Measurements from ENCODE around the gene RAB20.
"Not testable (repeated sequence)": the region's sequence is repeated elsewhere in the genome, so short reads cannot be mapped to it uniquely, and the experiment has no call there.

The RAB20 gene

DNA sequence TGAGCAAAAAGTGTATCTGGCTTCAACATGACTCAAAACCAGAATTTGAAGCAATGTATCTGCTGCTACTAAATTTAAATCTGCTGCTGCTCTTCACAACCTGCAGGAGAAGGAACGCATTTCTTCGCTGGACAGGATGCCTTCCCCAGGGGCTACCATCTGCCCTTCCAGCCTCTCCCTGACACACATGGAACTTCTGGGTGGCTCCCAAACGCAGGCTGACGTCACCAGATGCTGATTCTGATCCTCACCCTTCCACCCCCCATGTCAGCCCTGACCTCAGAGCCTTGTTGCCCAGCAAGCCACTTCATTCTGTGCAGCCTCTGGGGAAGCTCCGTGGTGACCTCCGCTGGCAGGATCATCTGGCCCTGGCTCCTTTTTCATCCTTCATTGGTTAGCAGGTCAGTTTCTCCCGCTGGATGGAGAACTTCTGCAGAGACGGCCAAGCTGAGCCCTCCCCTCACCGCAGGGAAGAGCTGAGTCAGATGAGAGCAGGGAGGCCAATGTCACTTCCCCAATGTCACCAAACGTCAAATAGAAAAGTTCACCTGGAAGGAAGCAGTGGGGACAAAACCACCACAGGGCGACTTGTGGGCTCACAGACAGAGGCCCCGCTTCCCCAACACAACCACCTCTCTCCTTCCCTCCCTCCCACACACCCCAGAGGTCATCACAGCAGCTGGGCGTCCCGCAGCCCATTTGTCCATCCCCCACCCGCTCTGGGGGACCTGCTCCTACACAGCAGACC, 14.0 kb upstream of the RAB20 start:
- no peak for DNase-seq (ENCODE audit: low read depth)

DNA sequence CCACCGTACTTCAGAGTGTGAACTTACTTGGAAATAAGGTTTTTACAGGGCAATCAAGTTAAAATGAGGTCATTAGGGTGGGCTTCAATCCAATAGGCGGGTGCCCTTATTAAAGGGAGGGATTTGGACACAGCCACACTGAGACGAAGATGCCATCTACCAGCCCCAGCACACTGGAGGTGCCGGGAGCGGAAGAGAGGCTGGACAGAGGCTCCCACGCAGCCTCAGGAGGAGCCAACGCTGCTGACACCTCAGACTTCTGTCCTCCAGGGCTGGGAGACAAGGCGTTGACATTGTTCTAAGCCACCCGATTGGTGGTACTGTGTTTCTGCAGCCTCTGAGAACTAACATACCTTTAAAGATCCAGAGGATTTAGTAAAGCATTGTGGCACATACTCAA, 12.6 kb upstream of the RAB20 start:
- DNase-seq (ENCODE audit: low read depth) = no peak

DNA sequence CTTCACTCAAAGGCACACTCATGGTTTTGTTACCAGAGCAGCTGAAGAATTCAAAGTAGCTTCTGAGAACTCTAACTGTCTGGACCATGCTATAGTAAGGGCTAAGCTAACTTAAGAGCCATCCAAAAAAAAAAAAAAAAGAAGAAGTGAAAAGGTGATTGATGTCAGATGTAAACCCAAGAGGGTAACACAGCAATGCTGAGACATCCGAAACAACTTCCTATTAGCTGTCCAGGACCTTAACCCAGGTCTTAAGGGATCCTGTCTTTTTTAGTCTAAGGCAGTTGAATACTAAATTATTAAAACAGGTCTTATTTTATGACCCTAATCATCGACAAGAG, 11.2 kb upstream of the RAB20 start:
- no peak for DNase-seq (ENCODE audit: low read depth)

DNA sequence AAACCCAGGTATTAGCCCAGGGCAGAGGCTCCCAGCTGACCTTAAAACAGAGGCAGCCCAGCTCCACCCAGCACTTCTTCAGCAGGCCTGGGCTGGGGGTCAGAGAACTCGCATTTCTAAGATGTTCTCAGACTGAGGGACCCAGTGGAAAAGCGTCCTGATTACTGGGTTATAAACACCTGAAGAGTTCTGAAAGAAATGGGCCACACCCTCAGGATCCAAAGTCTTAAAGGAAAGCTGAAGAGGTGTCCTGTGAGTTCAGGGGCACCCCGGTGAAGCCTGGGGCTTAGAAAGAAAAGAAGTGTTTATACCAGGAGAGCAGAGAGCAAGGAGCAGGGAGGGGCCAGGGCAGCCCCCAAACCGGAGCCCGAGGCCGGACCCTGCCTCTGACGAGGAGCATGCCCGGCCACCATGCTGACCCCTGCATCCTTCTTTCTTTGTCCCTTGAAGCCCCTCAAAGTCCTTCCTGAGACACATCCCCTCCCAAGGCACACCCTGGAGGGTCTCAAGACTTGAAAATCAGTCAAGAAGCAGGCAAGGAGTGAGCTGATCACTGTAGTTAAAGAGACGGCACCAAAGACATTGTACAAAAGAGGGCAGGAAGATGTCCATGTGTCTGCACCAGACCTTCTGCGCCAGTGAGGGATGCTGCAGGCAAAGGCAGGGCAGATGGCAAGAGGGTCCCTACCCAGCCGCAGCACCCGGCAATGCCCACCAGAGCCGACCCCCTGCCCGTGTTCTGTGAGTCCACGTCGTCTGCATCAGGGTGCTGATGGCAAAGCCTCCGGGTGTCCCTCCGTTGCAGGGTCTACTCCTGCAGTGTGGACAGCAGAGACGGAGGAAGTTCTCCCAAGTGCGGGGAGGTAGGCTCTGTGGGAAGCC, 10.6 kb upstream of the RAB20 start:
- no peak for DNase-seq (ENCODE audit: low read depth)

DNA sequence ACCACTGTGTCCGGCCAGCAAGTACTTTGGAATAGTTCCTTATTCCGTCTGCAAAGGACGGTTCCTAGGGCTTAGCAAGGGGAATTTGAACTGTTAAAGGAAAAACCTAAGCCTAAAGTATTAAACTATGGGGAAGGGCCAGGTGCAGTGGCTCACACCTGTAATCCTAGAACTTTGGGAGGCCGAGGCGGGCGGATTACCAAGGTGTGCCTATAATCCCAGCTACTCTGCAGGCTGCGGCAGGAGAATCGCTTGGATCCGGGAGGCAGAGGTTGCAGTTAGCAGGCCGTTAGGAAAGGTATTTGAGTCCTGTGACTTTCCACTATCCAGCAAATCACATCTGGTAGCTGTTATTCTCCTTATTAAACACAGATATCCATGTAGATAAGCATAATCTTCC, 9.4 kb upstream of the RAB20 start:
- DNase-seq (ENCODE audit: low read depth) = no peak

DNA sequence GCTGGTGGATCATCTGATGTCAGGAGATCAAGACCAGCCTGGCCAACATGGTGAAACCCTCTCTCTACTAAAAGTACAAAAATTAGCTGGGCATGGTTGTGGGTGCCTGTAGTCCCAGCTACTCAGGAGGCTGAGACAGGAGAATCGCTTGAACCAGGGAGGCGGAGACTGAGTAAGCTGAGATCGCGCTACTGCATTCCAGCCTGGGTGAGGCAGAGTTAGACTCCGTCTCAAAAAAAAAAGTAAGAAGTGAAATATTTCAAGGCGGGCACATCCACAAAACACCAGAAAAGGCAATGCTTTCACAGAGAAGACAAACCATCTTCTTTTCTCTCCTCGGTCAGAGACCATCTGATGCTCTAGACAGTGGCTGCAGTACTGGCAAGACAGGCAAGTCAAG, 8.4 kb upstream of the RAB20 start:
- not testable (repeated sequence) for DNase-seq (ENCODE audit: low read depth)

DNA sequence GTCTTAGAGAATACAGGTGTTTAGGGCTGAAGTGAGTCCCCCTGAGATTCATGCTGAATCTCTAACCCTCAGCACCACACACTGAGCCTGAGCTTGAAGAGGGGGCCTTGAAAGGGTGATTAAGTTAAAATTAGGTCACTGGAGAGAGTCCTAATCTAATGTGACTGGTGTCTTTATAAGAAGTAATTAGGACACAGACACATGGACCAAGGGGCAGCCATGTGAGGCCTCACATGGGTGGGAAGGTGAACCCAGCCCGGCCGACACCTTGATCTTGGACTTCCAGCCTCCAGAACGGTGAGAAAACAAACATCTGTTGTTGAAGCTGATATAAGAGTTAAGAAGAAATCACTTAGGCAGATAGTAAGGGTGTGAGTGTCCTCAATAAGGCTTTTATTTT, 7.1 kb upstream of the RAB20 start:
- DNase-seq (ENCODE audit: low read depth) = no peak

DNA sequence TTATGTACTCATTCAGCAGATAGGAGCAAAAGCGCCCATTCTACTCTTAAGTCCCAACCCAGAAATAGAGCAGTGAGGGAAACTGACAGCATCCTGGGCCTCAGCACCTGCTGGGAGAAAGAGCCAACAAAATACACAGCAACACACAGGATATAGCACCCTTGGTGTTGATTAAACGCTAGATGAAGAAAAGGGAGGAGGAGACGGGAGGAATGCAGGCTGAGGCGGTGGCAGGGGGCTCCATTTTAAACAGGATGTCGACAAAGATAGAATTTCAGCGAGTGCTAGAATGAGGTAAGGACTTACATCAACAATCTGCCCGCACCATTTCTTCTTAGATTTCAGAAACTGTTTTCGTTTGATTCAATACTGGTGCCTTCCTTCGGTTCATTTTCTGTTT, 4.6 kb upstream of the RAB20 start:
- DNase-seq (ENCODE audit: low read depth) = no peak

DNA sequence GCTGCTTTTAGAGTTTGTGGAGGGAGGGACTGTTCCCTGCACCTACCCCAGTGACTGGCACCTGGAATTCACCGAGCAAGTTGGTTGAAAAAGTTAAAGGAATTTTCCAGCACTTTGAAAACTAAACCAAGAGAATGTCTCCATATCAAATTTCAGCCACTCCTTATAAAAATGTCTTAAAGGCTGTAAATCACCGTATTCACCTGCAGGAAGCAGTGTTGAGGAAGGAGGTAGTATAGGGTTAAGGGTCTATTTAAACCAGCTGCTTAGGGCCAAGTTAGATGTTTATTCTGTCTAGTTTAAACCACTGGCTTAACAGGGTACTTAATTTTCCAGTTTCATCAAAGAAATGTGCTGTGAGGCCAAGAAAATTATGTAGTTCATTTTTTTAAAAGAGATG, 3.8 kb upstream of the RAB20 start:
- no peak for DNase-seq (ENCODE audit: low read depth)

DNA sequence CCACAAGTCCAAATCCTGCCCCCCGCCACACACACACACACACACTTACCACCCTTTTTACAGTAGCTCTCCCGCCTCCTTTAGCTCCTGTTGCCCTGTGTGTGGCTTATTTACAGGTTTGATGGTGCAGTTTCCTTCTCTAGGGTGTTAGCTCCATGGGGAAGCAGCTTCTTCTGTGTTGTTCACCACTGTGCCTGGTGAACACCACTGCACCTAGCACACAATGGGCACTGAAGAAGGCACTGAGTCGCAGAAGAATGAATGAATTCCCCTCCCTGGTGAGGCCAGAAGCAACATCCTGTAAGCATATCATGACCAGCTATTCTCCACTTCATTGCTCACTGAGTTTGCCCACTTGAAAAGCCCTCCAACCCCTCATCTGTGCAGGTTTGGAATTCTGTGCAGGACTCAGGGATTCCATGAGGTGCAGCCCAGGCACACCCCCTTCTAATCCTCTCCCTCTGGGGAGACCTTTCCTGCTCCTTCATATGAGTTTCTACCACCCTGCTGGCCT, 3.0 kb upstream of the RAB20 start:
- DNase-seq (ENCODE audit: low read depth) = no peak

DNA sequence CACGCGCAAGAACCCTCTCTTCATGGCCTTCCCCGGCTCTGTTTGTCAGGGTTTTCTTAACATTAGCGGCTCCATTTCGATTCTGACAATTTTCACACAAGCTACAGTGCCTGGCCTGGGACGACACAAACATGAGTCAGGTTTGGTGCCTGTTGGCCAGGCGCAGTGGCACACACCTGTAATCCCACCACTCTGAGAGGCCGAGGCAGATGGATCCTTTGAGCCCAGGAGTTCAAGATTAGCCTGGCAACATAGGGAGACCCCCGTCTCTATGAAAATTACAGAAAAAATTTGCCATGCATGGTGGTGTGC, 1.9 kb upstream of the RAB20 start:
- no peak for DNase-seq (ENCODE audit: low read depth)

DNA sequence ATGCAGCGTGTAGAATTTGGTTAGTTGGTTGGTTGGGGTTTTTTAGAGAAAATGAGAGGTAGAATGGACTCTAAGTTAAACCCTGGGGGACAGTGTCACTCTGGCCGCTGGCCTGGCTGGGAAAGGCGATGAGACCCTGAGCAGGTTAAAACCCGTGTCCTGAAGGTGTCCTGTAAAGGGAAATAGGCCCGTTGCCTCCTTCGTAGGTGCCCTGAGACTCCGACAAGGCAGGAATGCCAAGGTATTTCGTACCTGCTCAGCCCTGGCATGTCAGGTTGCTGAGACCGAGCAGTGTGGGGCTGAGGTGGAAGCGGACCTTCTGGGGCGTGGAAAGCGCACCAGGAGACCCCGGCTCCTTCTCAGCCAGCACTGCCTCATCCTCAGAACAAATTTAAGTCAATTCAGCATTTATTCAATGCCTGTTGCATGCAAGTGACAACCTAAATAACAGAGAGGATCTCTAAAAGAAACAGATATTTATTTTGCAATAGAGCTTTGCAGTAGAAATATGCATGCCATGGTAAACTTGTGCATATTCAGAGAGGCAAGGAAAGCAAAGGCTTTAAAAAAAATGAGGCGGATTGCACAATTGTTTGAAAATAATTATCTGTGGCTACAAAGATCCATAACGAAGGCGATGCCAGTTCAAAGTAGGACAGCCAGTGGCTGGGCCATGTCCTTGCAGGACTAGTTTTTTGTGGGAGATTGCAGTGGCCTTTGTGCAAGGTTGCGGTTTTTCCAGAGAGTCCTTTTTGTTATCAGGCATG, 1.4 kb upstream of the RAB20 start:
- DNase-seq (ENCODE audit: low read depth) = no peak

DNA sequence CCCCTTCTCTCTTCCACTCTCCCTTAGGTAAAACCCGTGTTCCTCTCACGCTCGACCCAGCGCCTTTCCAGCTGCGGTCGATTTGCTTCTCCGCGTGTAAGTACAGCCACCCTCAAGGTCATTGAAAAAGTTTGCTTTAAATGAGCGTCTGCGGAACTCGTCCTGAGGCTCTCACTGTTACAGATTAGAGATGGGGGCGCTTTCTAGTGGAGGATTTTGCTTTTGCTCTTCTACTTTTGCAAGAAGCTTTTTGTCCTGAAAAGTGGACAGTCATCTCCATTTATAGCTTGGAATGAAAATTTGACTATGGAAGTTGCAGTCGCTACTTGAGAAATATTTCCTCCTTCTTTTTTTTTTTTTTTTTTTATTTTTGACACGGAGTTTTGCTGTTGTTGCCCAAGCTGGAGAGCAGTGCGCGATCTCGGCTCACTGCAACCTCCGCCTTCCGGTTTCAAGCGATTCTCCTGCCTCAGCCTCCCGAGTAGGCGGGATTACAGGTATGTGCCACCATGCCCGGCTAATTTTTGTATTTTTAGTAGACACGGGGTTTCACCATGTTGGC, 595 bp upstream of the RAB20 start:
- no peak for DNase-seq (ENCODE audit: low read depth)

DNA sequence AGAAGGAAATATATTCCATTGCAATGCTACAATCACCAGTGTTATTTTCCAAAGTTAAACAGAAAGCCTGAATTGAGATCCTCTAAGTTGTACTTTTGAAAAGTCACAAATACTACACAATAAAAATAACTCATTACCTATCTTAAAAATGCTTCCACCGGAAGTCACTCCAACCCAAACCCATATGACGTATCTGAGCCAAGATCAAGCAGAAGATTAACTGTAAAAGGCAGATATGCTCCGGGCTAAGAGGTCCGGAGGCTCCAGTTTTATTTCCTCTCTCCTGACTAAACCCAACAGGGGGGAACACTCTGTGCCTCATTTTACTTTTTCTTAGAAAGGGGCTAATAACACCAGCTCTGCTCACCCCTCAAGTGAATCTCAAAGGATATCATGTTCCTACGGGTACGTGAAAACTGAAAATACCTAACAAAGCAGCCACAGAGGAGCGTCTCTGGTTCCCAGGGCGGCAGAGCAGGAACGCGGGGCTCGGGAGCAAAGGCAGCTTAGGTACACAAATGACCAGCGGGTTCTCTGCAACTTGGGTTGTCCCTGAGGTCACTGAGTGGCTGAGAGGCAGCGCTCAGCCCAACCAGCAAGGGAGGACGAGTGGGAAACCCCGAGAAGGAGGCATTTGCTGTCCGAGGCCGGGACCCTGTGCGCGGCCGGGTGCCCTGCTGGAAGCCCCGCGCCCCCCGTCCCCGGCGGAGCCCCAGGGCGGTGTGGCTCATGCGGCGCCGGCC, 750 bp downstream of the RAB20 start:
- no peak for DNase-seq (ENCODE audit: low read depth)

DNA sequence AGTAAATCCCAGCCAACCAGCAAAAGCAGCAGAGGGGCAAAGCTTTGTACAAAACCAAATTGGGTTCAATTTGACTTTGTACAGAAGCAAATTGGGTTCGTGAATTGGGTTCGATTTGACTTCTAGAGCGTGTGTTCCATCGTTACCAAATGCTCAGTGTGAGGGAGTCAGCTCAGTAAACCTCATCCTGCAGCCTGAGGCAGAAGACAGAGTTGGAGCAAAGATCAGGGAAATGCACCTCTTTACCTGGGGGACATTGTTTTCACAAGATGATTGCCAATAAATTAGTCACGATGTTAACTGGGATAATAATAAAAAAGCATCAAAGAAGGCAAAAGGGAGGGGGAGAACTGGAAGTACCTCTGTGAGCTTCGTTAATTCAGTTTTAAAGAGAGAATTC, 1.5 kb downstream of the RAB20 start:
- DNase-seq (ENCODE audit: low read depth) = no peak

DNA sequence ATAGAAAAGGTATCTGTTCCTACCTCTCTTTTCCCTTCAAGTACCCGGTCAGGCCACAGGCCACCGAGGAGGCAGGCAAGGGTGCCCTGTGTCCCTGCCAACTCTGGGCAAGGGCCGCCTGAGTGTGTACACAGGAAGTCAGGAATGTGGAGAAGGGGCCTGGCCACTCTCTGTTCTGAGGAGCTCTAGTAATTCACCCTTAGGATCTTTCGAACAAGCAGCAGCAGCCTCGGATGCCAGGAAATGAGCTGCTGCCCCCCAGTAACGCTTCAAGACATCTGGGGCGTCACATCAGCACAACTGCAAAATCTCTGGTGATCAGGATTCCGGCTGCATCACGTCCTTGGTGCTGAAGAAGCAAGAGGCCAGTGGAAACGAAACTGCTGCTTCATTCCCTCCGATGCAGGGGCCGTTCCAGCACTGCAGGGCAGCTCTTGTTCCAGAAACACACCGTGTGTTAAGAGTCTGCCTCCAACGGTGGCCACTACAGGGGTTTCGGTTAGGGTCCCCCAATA, 2.0 kb downstream of the RAB20 start:
- no peak for DNase-seq (ENCODE audit: low read depth)

DNA sequence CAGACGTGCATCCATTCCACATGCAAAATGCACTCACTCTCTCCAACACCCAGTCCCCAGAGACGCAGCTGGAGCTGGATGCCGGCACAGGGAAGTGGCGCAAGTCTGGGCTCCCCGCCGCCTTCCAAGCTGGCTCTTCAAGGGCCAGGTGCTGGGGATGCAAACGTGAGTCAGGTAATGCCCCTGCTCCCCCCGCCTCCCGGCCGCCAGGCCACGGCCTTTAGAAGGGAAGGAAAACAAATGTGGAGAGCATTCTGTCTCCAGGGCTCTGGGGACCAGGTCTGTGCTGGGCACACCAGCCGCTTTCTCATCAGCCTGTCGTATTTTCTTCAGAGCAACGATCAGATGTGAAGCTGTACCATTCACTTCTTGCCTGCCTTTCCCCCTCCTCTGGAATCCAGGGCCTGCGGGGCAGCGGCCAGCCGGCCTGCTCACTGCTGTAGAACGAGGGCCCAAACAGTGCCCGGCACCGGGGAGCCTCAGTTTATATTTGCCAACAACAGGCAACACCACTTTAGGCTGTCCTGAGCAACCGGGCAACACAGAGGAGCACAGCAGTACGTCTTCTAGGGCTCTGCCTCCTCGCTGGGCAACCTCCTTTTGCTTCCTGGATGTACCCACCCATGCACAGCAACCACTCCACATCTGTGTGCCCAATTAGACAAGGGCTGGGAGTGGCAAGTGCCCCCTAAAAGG, 3.8 kb downstream of the RAB20 start:
- no peak for DNase-seq (ENCODE audit: low read depth)

DNA sequence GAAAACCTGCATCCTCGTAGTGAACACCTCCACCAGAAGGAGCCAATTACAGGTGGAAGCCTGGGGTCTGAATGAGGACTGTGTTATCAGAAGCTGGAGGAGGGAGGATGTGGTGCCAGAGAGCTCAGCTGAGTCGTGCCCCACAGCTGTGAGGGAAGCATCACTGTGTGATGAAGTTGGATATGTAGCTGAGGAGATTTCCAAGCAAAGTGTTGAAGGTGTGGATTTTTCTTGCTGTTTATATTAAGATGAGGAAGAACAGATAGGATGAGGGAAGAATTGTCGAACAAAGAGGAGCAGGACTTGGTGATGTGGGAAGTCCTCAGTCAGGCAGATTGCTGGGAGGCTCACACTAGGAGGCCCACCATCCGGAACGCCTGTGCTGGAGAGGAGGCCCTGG, 4.4 kb downstream of the RAB20 start:
- DNase-seq (ENCODE audit: low read depth) = no peak

DNA sequence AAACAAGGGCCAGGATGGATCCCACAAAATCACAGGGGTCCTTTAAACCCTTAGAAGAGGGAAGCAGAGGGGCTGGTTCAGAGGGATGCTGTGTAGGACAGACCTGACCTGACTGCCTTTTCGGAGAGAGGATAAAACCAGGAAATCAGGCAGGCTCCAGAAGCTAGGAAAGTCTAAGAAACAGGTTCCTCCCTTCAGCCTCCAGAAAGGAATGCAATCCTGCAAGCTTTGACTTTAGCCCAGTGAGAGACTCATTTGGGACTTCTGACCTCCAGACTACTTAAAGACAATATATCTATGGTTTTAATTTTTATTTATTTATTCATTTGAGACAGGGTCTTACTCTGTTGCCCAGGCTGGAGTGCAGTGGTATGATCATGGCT, 5.3 kb downstream of the RAB20 start:
- no peak for DNase-seq (ENCODE audit: low read depth)

DNA sequence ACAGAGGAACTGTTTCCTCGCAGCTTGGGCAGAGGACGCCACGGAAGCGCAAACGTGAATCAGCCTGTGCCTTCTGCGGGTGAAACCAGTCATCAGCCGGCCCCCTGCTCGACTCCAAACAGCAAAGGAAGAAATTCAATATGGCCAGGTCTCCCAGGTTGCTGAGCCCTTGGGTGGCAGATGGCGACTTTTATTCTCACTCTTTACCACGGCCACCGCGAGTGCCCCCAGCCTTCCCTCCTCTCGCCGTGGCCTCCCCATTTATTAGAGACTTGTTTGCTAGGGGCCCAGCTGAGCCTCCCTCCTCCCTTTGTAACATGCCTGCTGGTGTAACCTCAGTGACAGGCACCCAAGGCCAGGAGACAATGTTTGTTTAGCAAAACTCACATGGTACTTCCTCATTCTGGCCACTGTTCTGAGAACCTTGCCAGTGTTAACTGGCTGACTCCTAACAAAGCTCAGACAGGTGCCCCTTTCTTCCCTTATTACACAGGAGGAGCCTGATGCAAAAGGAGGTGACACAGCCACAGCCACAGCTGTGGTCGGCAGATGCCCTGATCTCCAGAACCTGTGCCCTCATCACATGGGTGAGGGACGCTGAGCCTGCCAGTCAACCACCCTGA, 5.8 kb downstream of the RAB20 start:
- DNase-seq (ENCODE audit: low read depth) = no peak

DNA sequence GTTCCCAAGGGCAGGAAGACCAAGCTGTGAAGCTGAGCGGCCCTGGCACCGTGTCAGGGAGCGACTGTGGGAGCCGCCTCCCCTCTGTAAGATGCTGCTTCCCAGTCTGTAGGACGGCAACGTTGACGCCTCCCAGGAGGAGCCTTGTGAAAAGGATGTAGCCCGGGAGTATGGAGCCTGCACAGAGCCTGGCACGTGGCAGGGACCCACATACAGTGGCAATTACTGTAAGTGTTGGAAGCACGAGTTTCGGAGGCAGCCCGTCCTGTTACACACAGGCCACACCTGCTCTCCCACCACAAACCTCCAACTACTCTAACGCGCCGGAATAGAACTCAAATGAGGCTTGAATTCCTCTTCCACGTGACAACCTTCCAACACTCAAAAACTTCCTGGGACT, 6.6 kb downstream of the RAB20 start:
- no peak for DNase-seq (ENCODE audit: low read depth)

Data from stimulated activated CD8-positive, alpha-beta memory T cell treated with anti-CD3 and anti-CD28 coated beads, Interleukin-12 subunit alpha, Interleukin-12 subunit beta, amount 100 ng/mL, for 4 hours (primary cell).